CD4-positive, alpha-beta T cell treated with Interleukin-2 at 100 ng/mL for 4 hours (primary cell): ENCODE results near the gene TAL1.
"Not testable (repeated sequence)": the region's sequence is repeated elsewhere in the genome, so short reads cannot be mapped to it uniquely, and the experiment has no call there.

Experiments
- DNase-seq: peaks from one replicate; pipeline ENCODE4 v3.0.0-alpha.2; 2020; ENCODE audit warnings: low spot score

The TAL1 gene

GRCh38 chr1:47212636-47213229, 19.3 kb downstream of the TAL1 start:
- DNase-seq, result no peak

GRCh38 chr1:47211796-47212269, 20.2 kb downstream of the TAL1 start:
- no peak for DNase-seq

- no peak for DNase-seq
Observed at GRCh38 chr1:47210666-47211065, 21.4 kb downstream of the TAL1 start.

GRCh38 chr1:47209725-47210325, 22.2 kb downstream of the TAL1 start:
- DNase-seq, result no peak

- DNase-seq, result no peak
Observed at GRCh38 chr1:47209091-47209490, 22.9 kb downstream of the TAL1 start.

- DNase-seq, result no peak
Observed at GRCh38 chr1:47208374-47208850, 23.6 kb downstream of the TAL1 start.

GRCh38 chr1:47207803-47208373, 24.1 kb downstream of the TAL1 start:
- DNase-seq, result no peak

- no peak for DNase-seq
Observed at GRCh38 chr1:47205918-47206317, 26.1 kb downstream of the TAL1 start.

GRCh38 chr1:47203504-47203903, 28.5 kb downstream of the TAL1 start:
- DNase-seq, result not testable (repeated sequence)

GRCh38 chr1:47201179-47201578, 30.8 kb downstream of the TAL1 start:
- no peak for DNase-seq

- DNase-seq, result no peak
Observed at GRCh38 chr1:47198214-47198613, 33.8 kb downstream of the TAL1 start.

- DNase-seq, result no peak
Observed at GRCh38 chr1:47196622-47197021, 35.4 kb downstream of the TAL1 start.

GRCh38 chr1:47195981-47196380, 36.0 kb downstream of the TAL1 start:
- not testable (repeated sequence) for DNase-seq

GRCh38 chr1:47194311-47194710, 37.7 kb downstream of the TAL1 start:
- DNase-seq, result no peak

GRCh38 chr1:47193496-47193895, 38.5 kb downstream of the TAL1 start:
- DNase-seq, result not testable (repeated sequence)

- DNase-seq, result peak; percentile 66
Observed at GRCh38 chr1:47192458-47193384, 39.3 kb downstream of the TAL1 start.

GRCh38 chr1:47191940-47192457, 40.0 kb downstream of the TAL1 start:
- DNase-seq, result no peak

GRCh38 chr1:47190857-47191256, 41.2 kb downstream of the TAL1 start:
- no peak for DNase-seq

GRCh38 chr1:47190509-47190855, 41.5 kb downstream of the TAL1 start:
- DNase-seq, result no peak

- no peak for DNase-seq
Observed at GRCh38 chr1:47189844-47190508, 42.0 kb downstream of the TAL1 start, which contains the start of gene PDZK1IP1. TSS of gene PDZK1IP1 (minus strand) at chr1:47190036. CDS start at chr1:47189932, 104 bp downstream.
